Breast epithelium (tissue), 4 donors: ENCODE data around the gene ING5. TPM values are rescaled to one million over a fixed set of nuclear protein-coding genes. Genes with fewer than 3 reads are reported as not detected.

Experiments
- DNase-seq, 2 donors: peaks; one replicate each; pipeline ENCODE4 v3.0.0-alpha.2; 2019; ENCODE audit warnings: low spot score in 2 of 2
- H3K27ac ChIP-seq, 2 donors: fragments of 200-600 bp; sonication (generic) in 1 of 2; one replicate each; pipeline ENCODE4 v1.5.1; 2016 to 2019; ENCODE audit warnings: mild to moderate bottlenecking in 1 of 2
- H3K27me3 ChIP-seq, 2 donors: fragments of 200-600 bp; sonication (generic) in 1 of 2; one replicate each; pipeline versions ENCODE4 v1.5.1 to v1.6.0; 2017 to 2019; ENCODE audit warnings: control low read depth in 1 of 2, mild to moderate bottlenecking in 1 of 2
- H3K36me3 ChIP-seq: fragments of 200-600 bp; one replicate; pipeline ENCODE4 v1.5.1; 2019
- H3K4me1 ChIP-seq, 2 donors: fragments of 200-600 bp; sonication (generic); one replicate each; pipeline ENCODE4 v1.5.1; 2016 to 2019; ENCODE audit warnings: control low read depth in 1 of 2
- H3K4me3 ChIP-seq, 3 donors: fragments of 200-600 bp; sonication (generic); 1 replicate in 2 of 3; 2 replicates in 1 of 3; pipeline ENCODE4 v1.5.1; 2016 to 2019; ENCODE audit warnings: mild to moderate bottlenecking in 3 of 3, moderate library complexity in 2 of 3
- H3K9me3 ChIP-seq, 2 donors: fragments of 200-600 bp; sonication (generic) in 1 of 2; one replicate each; pipeline ENCODE4 v1.5.1; 2016 to 2019; ENCODE audit warnings: control low read depth in 1 of 2
- POLR2A ChIP-seq: fragments of 450-650 bp; IDR thresholded peaks from one replicate; pipeline ENCODE4 v1.6.1; 2016; ENCODE audit warnings: antibody characterized with exemption, mild to moderate bottlenecking, moderate library complexity
- POLR2AphosphoS5 ChIP-seq, 3 donors: sonication (generic); formaldehyde crosslinking; IDR thresholded peaks; one replicate each; pipeline ENCODE4 v1.6.1; 2017; ENCODE audit warnings: antibody characterized with exemption in 3 of 3
- intact Hi-C: fragments of 100-400 bp; cut with DNase I; formaldehyde crosslinking; loops from one replicate; pipeline ENCODE4 v1.15.1; 2023; ENCODE audit warnings: low total_unique reads
- total RNA-seq, 3 donors: library from RNA; depleted of rRNA; stranded (reverse); fragments of >200 nt; gene quantifications; one replicate each; pipeline ENCODE4 v1.1.0, GENCODE V29; 2016
- TF ChIP-seq, protein P1 (sequence below), 3 donors: fragments of 450-650 bp; IDR thresholded peaks; one replicate each; pipeline ENCODE4 v1.5.1; 2016 to 2017; ENCODE audit warnings: antibody characterized with exemption in 3 of 3, mild to moderate bottlenecking in 3 of 3, moderate library complexity in 3 of 3

Gene ING5
- total RNA-seq, 3 donors from 2014 or later, result 29.6 to 49.0 (median 45.6) TPM

DNA sequence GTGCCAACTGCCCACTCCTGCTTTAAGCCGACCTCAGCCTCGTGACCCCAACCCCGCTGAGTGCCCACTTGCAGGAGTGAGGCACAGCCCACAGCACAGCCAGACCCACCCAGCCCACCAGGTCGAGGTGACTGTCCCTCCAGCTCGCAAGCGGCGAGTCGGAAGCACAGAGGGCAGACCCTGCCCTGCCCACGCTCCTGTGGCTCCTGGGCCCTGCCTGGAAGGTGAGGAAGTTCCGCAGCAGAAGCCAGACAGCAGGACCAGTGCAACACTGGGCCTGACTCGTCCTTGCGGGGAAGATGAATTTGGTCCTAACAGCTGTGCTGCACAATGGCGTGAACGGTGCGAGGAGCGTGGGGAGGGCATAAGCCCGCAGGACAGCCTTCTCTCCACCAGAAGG lies 25.2 kb upstream of the ING5 start:
- no peaks in the 10 kb centered on the region for H3K27me3 ChIP-seq
- DNase-seq, result no peak
- H3K9me3 ChIP-seq, result no peaks in the 10 kb centered on the region
- no peak overlapping the region for H3K27ac ChIP-seq
- H3K36me3 ChIP-seq, result no peaks in the 10 kb centered on the region
- TF ChIP-seq POLR2A (no peak), POLR2AphosphoS5 (IDR thresholded peaks at IDR 0.05) (no peak)
- TF ChIP-seq, protein P1, sequence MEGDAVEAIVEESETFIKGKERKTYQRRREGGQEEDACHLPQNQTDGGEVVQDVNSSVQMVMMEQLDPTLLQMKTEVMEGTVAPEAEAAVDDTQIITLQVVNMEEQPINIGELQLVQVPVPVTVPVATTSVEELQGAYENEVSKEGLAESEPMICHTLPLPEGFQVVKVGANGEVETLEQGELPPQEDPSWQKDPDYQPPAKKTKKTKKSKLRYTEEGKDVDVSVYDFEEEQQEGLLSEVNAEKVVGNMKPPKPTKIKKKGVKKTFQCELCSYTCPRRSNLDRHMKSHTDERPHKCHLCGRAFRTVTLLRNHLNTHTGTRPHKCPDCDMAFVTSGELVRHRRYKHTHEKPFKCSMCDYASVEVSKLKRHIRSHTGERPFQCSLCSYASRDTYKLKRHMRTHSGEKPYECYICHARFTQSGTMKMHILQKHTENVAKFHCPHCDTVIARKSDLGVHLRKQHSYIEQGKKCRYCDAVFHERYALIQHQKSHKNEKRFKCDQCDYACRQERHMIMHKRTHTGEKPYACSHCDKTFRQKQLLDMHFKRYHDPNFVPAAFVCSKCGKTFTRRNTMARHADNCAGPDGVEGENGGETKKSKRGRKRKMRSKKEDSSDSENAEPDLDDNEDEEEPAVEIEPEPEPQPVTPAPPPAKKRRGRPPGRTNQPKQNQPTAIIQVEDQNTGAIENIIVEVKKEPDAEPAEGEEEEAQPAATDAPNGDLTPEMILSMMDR (IDR thresholded peaks at IDR 0.05), result no peak
- intact Hi-C loops, result no loop called here
- H3K4me3 ChIP-seq, result no peak overlapping the region
- H3K4me1 ChIP-seq, result no peaks in the 10 kb centered on the region

DNA sequence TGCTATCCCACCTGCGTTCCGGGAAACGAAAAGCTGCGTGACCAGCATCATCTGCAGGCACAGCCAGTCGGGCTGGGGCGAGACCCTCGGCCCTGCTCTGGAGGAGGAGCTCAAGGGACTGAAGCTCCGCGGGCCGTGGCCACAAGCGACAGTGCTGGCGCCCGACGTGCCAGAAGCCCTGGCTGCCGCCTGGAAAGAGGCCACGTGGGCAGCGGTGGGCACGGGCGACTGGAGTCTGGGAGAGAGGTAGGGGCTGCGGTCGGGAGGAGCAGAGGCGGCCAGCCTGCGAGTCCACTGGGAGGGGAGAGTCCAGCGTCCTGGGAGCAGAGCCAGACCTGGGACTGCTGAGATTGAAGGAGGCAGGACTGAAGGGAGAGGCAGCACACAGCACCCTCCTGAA lies 24.4 kb upstream of the ING5 start:
- DNase-seq, result no peak
- TF ChIP-seq POLR2AphosphoS5 (IDR thresholded peaks at IDR 0.05) (no peak), POLR2A (no peak)
- TF ChIP-seq, protein P1 (IDR thresholded peaks at IDR 0.05), result no peak
- no peak overlapping the region for H3K4me3 ChIP-seq
- intact Hi-C loops, result no loop called here
- no peaks in the 10 kb centered on the region for H3K9me3 ChIP-seq
- H3K36me3 ChIP-seq, result no peaks in the 10 kb centered on the region
- peak overlapping the region in 1 of 2 donors; percentile 13 for H3K27ac ChIP-seq
- H3K4me1 ChIP-seq, result no peaks in the 10 kb centered on the region
- no peaks in the 10 kb centered on the region for H3K27me3 ChIP-seq

- TF ChIP-seq POLR2AphosphoS5 (IDR thresholded peaks at IDR 0.05), result no peak
- TF ChIP-seq, protein P1 (IDR thresholded peaks at IDR 0.05), result no peak
- no peak for TF ChIP-seq POLR2A
- DNase-seq, result peak in 1 of 2 donors; percentile 50
- H3K36me3 ChIP-seq, result no peaks in the 10 kb centered on the region
- no peaks in the 10 kb centered on the region for H3K9me3 ChIP-seq
- H3K27ac ChIP-seq, result peak overlapping the region; percentile 61 to 68
- no peaks in the 10 kb centered on the region for H3K4me1 ChIP-seq
- intact Hi-C loops, result no loop called here
- H3K27me3 ChIP-seq, result no peaks in the 10 kb centered on the region
- H3K4me3 ChIP-seq, result no peak overlapping the region
Observed at GRCh38 chr2:241678307-241678706, 23.5 kb upstream of the ING5 start.

DNA sequence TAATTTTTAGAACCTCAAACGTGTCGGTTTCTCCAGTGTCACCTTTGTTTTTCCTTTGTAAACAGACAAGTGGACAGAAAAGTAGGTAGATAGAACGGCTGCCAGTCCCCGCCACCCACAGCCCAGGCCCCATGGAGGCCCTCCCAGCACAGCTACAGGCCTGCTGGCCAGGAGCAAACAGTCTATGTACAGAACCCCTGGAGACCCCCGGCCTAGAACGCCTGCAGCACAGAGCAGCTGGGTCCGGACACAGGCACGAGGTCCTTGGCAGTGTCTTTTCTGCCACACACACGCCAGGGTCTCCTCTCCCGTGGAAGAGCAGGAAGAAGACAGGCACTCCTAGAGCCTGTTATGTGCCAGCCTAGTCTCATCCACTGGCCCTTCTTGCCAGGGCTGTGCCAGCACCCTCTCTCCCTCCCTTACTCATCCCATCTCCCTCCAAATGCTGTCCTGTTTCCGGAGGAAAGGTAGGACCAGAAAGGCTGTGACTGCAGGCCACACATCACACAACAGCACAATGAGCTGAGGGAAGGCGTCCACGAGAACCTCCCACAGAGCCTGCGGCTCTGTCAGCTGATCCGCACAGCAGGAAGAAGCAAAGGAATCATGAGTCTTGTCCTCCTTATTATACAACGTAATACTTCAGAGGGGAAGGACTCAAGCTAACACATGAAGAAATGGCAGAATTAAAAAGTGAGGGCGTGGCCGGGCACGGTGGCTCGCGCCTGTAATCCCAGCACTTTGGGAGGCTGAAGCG lies 22.9 kb upstream of the ING5 start:
- intact Hi-C loops, result no loop called here
- H3K4me3 ChIP-seq, result no peak overlapping the region
- H3K36me3 ChIP-seq, result no peaks in the 10 kb centered on the region
- H3K27ac ChIP-seq, result peak overlapping the region; percentile 61 to 68
- no peak for DNase-seq
- H3K27me3 ChIP-seq, result no peaks in the 10 kb centered on the region
- no peaks in the 10 kb centered on the region for H3K4me1 ChIP-seq
- no peak for TF ChIP-seq POLR2A
- no peak for TF ChIP-seq POLR2AphosphoS5 (IDR thresholded peaks at IDR 0.05)
- TF ChIP-seq, protein P1 (IDR thresholded peaks at IDR 0.05), result no peak
- no peaks in the 10 kb centered on the region for H3K9me3 ChIP-seq

DNA sequence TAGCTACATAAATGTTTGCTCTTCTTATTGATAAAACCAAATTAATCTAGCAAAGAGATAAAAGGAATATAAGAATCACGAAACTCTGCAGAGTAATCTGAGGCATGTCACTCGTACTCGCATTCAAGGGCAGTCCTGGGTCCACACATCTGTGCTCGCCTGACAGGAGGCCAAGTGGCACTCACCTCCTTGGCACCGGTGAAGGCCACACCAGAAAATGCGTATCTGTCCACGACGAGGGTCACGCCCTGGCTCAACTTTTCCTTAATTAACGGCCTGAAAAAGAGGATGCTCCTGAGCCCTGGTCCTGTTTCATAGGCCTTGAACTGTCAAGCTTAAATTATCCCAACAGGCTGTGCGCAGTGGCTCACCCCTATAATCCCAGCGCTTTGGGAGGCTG lies 21.8 kb upstream of the ING5 start:
- no peak overlapping the region for H3K4me3 ChIP-seq
- intact Hi-C loops, result no loop called here
- no peaks in the 10 kb centered on the region for H3K27me3 ChIP-seq
- H3K4me1 ChIP-seq, result no peaks in the 10 kb centered on the region
- TF ChIP-seq, protein P1 (IDR thresholded peaks at IDR 0.05), result no peak
- TF ChIP-seq POLR2A (no peak), POLR2AphosphoS5 (IDR thresholded peaks at IDR 0.05) (no peak)
- no peaks in the 10 kb centered on the region for H3K36me3 ChIP-seq
- no peaks in the 10 kb centered on the region for H3K9me3 ChIP-seq
- H3K27ac ChIP-seq, result peak overlapping the region in 1 of 2 donors; percentile 58
- DNase-seq, result no peak
